IPS DF 4.7 (cell line): ENCODE measurements around the gene PTPRG.
"Not testable (repeated sequence)": the region's sequence is repeated elsewhere in the genome, so short reads cannot be mapped to it uniquely, and the experiment has no call there.

Experiments used
- DNase-seq: peaks from one replicate; pipeline ENCODE4 v3.0.0-alpha.2; 2013; ENCODE audit warnings: low spot score; ENCODE audit errors: extremely low read depth

PTPRG gene

GRCh38 chr3:61793056-61793455, 231.7 kb downstream of the PTPRG start:
- no peak for DNase-seq

- no peak for DNase-seq
Measured at GRCh38 chr3:61793521-61793920, 232.2 kb downstream of the PTPRG start.

DNA sequence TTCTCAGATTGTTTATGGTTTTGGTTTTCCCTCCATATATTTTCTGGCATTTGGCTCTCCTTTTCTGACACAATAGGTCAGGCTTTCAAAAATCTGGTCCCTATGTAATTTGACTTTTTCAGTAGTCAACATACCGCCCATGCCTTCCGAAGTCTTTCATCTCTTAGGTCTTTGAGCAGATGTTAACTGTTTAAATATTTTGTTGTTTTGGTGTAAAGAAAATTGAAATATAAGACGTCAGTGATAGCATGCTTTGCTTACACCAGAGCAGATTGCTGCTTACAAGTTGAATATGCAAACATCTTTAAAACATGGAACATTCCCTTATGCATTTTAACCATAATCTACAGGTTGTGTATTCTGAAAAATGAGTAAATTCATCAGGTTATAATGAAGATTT, 233.0 kb downstream of the PTPRG start:
- no peak for DNase-seq

DNA sequence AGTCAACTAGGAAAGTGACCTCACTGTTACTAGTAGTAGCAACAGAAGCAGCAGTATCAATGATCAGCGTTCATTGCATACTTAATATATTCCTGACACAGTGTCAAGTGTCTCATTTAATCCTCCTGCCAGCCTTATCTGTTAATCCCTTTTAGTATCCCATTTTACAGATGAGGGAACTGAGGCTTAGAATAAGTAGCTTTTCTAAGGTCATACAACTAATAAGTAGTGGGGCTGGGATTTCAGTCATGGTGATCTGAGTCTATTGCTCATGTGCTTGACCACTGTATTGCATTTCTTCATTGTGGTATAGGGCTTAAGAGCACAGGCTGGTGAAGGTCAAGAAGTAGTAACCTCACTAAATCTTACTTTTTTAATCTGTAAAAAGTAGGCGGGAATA, 233.6 kb downstream of the PTPRG start:
- no peak for DNase-seq

DNA sequence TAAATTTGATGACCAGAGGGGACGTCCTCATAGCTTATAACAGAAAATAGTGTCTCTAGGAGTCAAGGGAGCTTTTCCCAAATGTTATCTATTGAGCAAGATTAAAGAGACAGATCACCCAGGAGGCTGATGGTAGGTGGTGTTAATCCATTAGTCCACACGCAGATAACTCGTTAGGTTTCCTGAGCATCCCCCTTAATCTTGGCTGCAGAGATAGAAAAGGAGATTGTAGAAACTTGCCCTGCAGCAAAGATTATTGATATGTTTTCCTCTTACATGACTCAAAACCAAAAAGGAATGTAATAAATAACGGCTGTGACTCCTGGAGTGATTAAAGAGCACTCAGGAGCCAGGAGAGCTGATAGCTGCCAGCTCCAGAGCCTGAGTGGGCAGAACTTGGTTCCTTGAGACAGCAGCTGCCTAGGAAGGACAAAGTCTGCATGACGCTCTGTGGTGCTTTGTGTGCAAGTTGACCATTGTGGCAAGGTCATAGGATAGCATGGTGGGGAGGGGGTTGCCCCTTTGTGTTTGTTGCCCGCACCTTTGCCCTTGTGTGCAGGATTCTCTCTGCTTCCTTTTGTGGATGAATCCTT, 234.8 kb downstream of the PTPRG start:
- DNase-seq, result no peak

DNA sequence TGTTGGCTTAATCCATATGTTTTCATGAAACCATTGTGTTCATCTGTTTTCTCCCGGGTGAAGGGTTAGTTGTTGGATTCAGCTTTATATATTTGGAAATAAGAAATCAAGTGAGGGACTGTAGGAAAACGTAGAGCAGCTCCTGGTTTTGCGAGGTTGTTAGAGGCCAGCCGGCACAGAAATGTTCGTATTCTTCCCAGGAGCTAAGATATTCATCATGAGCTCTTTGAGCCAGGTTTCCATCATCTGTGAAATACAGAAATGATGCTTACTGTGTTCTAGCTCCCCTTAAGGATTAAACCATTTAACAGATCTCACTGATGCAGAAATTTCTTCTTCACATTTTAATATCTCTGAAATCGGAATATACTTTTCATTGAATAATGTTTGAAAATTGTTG, 235.5 kb downstream of the PTPRG start:
- no peak for DNase-seq

DNA sequence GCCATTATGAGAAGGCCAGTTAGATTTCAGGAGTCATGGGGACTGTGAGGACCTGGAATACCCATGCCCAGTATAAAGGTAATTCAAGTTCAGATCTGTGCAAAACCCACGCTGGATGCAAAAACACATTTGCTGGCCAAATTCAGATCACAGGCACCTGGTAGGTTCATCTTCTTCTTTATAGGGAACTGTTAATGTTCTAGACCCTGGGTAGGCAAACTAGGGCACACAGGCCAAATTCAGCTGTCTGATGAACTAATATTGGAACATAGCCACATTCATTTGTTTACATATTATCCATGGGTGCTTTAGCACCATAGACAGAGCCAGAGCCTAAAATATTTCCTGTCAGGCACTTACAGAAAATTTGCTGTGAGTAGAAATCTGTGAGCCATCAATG, 241.4 kb downstream of the PTPRG start:
- no peak for DNase-seq

- no peak for DNase-seq
Measured at GRCh38 chr3:61803983-61804382, 242.6 kb downstream of the PTPRG start.

DNA sequence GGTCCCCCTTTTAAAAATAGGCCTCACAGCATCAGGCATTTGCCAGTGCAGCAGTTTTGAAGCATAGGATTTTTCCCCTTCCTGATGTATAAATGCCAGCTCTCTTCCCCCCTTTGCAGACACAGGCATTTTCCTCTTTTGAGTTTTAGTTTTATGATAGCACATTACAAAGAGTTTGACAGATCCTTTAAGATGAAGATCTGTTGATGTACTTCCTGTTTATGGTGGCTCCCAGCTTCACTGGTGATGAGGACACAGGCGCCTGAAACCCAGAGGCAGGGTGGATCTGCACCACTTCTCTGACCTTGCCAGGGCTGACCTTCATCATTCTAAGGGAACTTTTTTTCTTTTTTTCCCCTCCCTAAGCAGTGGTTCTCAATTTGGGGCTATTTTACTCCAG, 243.4 kb downstream of the PTPRG start:
- DNase-seq, result no peak

DNA sequence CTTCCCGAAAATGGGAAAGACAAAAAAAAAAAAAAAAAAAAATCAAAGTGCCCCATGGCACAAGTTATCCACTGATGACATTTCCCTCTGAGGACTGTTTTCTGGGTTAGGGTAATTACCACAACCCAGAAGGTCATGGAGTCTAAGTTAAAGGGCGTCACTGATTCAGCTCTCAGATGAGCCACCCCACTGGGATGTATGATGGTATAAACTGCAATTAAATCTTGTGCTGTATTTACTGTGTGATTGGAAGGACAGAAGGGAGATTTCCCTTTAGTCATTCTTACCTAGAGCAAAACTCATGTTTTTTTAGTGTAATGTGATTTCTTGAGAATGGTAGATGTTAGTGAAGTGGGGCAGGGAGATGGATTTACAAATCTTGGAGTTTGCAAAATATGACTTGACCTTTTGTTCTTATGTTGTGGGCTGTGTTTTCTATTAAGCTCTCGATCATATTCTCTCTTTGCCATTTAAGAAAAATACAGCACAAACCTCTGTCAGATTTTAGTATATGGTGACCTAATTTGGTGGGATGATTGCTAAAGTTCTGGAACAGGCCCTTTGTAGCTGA, 244.2 kb downstream of the PTPRG start:
- DNase-seq, result no peak

DNA sequence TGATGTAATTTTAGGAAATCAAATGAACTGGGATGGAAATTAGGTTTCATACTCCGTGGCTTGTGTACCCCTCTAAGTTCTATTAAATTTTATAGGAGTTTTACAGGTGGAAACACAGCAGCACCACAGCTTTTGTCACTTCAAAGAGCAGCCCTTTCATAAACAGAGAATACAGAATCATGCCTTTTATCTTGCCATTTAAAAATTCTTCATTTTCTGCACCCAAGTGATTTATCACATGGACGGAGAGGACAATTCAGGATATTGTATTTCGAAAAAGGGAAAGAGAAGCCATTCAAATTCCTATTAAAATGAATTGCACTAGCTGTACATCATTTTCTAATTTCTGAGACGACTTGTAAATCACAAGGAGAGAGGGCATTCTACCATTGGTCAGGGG, 245.4 kb downstream of the PTPRG start:
- no peak for DNase-seq

DNA sequence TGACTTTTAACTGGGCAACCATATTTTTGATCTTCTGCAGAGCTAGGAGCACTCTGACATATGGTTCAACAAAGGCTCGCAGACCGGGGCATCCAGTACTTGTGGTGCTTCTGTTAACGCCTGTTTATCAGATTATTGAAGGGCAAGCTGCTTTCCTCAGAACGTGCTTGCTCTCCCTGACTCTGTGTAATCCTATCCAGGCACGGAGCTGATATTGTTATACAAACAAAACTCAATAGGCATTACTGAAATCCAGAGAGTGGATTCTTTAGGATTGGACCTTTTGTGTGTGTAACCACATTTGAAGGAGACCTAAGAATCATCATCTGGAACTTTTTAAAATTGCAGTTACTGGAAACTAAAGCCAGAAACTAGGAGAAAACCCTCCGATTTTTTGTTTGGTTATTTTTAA, 246.5 kb downstream of the PTPRG start:
- no peak for DNase-seq

DNA sequence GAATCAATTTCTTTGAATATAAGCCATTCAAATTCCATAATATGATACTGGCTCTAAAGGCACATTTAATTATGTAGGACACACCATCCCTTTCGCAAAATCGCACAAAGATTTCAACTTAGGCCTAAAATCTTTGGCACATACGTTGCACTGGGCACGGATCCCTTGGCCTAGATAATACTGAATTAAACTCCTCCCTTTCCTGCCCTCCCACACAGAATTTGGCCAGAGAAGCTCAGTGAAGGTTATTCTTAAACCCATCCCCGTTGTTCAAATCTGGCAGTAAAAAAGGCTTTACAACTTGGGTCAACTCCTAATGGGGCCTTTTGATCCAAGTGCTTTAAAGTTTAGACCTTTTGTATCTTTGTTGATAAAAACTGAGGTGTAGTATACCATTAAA, 247.2 kb downstream of the PTPRG start:
- no peak for DNase-seq

DNA sequence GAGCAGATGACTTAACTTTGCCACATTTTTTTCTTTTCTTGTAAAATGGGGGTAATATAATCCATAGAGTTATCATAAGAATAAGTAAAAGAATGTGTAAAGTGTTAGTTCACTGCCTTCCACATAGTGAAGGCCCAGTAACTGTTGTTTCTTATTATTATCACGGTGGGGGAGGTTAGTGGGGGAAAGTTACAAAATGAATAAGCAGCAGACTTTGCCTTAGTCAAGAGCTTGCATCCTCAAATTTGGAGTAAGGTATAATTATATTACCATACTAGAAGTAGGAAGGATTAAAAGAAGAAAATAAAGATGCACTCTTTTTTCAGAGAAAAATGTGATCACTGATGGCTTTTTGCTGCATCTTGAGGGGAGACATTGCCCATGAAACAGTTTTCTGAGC, 247.6 kb downstream of the PTPRG start:
- DNase-seq, result no peak

DNA sequence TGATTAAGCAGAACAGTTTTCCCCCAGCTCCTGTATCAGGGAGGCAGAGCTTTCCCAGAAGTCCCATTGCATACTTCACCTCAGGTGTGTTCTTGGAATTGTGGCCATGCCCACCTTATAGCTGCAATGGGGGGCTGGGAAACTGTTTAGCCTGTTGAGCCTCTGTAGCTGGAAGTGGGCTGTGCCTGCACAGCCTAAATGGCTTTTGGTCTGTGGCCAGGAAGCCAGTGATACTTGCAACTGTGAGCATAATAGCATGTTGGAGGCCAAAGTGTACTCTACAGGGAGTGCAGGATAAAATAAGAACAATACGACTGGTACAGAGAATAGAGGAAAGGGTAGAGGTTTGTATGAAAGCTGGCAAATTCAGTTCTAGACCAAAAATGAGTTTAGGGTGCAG, 248.5 kb downstream of the PTPRG start:
- no peak for DNase-seq

GRCh38 chr3:61810953-61811497, 249.7 kb downstream of the PTPRG start:
- no peak for DNase-seq

- DNase-seq, result no peak
Measured at GRCh38 chr3:61811652-61812051, 250.3 kb downstream of the PTPRG start.

DNA sequence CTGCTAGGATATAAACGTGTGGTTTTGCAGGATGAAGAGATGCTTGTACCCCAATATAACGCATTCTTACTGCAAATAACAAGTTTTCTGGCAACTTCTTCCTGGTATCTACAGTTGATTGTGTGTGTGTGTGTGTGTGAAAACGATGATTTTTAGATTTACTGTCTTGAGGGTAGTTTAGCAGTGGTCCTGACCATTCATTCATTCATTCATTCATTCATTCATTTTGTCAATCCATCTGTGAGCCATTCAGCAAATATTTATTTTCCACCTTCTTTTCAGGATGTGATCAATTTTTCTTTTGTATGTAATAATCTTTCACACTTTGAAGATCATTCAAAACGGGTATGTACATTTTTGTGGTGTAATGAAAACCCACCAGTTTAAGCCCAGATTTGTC, 250.7 kb downstream of the PTPRG start:
- no peak for DNase-seq

- DNase-seq, result no peak
Measured at GRCh38 chr3:61812517-61812916, 251.1 kb downstream of the PTPRG start.

DNA sequence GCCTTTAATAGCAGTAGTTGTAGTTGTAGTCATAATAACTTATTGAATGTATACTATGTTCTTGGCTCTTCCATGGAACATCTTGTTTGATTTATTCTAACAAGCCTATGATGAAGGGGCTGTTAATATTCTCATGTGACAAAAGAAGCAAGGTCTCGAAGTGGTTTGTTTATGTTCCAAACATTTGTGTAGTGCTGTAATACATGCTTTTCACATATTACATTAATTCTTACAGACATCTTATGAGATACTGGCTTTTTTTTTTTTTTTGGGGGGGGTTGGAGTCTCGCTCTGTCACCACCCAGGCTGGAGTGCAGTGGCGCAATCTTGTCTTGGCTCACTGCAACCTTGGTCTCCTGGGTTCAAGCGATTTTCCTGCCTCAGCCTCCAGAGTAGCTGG, 252.3 kb downstream of the PTPRG start:
- DNase-seq, result no peak

- no peak for DNase-seq
Measured at GRCh38 chr3:61814674-61815073, 253.3 kb downstream of the PTPRG start.

DNA sequence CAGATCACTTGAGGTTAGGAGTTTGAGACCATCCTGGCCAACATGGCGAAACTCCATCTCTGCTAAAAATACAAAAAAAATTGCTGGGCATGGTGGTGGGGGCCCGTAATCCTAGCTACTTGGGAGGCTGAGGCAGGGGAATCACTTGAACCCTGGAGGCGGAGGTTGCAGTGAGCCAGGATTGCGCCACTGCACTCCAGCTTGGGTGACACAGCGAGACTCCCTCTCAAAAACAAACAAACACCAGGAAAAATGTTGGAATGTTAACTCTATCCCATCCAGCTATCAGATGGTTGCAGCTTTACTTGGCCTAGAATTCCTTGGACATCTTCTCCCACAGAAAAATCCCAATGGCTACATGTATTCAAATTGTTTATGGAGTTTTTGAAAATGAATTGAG, 254.9 kb downstream of the PTPRG start:
- not testable (repeated sequence) for DNase-seq

GRCh38 chr3:61819861-61820260, 258.5 kb downstream of the PTPRG start:
- no peak for DNase-seq
